LNCaP clone FGC (cell line): ENCODE measurements around the gene RHOT2.

ENCODE experiments used
- DNase-seq: peaks from one replicate; pipeline ENCODE4 v3.0.0-alpha.2; 2011; ENCODE audit warnings: low read depth
- H3K4me3 ChIP-seq: 2 replicates; pipeline ENCODE4 v1.5.1; 2011; ENCODE audit warnings: mild to moderate bottlenecking, low read depth, low read length, control low read depth
- TF ChIP-seq, protein P1 (sequence below): IDR thresholded peaks from 2 replicates; pipeline ENCODE4 v1.5.1; 2012; ENCODE audit warnings: mild to moderate bottlenecking; ENCODE audit not compliant: control insufficient read depth, insufficient read depth; ENCODE audit errors: extremely low read depth

Gene RHOT2

DNA sequence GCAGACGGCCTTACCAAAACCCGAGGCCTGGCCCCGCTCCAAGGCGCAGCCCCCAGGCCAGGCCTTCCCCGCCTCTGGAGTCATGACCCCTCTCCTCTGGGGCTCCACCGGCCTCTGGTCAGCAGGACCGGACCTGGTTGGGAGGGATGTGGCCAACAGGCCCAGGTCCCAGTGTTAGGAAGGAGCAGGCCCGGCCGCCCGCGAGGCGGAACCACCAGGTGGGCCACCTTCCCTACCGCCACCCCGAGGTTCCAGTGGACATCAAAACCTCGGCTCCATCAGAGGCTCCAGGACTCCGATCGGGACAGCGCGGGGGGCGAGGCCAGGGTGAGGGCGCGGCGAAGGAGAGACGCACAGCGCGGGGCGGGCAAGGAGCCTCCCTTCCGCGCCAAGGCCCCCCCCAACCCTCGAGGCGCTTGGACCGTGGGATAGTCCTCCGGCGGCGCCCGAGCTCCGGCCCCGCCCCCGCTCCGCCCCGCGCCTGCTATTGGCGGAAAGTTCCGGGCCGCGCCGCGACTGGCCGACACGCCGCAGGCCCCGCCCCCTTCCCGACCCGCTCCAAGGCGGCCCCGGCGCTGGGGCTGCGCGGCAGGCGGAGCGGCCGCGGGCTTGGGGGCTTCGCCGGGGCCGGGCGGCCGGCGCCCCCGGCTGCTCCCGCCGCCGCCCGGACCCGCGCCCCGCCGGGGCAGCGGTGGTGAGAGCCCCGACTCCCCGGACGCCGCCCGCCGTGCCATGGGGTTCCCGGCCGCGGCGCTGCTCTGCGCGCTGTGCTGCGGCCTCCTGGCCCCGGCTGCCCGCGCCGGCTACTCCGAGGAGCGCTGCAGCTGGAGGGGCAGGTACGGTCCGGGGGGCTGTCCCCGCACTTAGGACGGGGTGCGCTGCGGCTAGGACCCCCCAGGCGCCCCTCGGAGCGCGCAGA, 46.9 kb downstream of the RHOT2 start, which contains the start of gene METRN:
Gene METRN, plus strand, starts transcription at position 561 of the 919 bp plus-strand sequence. Its CDS starts 172 bp downstream, at position 733.
- DNase-seq = no peak
- TF ChIP-seq, protein P1, sequence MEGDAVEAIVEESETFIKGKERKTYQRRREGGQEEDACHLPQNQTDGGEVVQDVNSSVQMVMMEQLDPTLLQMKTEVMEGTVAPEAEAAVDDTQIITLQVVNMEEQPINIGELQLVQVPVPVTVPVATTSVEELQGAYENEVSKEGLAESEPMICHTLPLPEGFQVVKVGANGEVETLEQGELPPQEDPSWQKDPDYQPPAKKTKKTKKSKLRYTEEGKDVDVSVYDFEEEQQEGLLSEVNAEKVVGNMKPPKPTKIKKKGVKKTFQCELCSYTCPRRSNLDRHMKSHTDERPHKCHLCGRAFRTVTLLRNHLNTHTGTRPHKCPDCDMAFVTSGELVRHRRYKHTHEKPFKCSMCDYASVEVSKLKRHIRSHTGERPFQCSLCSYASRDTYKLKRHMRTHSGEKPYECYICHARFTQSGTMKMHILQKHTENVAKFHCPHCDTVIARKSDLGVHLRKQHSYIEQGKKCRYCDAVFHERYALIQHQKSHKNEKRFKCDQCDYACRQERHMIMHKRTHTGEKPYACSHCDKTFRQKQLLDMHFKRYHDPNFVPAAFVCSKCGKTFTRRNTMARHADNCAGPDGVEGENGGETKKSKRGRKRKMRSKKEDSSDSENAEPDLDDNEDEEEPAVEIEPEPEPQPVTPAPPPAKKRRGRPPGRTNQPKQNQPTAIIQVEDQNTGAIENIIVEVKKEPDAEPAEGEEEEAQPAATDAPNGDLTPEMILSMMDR = no peak
- peak within 1 kb of the TSS; percentile 69 for H3K4me3 ChIP-seq

DNA sequence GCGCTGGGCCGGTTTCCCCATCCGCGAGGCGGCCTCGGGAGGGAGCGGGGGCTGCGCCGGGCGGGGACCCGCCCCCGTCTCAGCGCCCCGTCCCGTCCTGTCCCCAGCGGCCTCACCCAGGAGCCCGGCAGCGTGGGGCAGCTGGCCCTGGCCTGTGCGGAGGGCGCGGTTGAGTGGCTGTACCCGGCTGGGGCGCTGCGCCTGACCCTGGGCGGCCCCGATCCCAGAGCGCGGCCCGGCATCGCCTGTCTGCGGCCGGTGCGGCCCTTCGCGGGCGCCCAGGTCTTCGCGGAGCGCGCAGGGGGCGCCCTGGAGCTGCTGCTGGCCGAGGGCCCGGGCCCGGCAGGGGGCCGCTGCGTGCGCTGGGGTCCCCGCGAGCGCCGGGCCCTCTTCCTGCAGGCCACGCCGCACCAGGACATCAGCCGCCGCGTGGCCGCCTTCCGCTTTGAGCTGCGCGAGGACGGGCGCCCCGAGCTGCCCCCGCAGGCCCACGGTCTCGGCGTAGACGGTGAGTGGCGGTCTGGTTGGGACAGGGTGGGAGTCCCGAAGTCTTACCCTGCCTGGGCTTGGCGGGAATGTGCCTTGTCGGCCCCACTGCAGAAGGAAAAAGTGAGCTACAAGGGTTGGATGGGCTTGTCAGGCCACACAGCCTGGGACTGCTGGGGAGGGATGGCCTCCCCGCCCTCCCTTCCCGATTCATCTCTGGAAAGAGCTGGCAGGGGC, 47.7 kb downstream of the RHOT2 start:
- no peak for DNase-seq

DNA sequence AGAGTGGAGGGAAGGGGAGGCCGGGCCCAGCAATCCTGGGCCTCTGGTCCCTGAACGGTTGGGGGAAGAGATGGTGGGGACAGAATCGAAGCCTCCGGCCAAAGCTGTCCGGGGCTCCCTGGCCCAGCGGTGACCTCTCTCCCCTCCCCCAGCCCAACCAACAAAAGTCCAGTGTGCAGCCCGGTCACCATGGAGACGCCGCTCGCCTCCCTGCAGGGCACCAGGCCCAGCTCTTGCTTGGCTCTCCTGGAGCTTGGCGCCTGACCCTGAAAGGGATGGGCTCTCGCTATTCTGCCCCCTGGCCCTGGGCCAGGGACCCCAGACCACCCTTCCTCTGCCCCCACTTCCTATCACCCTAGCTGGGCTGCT, 48.3 kb downstream of the RHOT2 start:
- TF ChIP-seq, protein P1 = no peak
- no peak for DNase-seq
- H3K4me3 ChIP-seq = peak overlapping the region; percentile 69

More for the DNA sequence above, 47.7 kb downstream of the RHOT2 start:
- peak overlapping the region; percentile 69 for H3K4me3 ChIP-seq
- TF ChIP-seq, protein P1 = peak; percentile 52

DNA sequence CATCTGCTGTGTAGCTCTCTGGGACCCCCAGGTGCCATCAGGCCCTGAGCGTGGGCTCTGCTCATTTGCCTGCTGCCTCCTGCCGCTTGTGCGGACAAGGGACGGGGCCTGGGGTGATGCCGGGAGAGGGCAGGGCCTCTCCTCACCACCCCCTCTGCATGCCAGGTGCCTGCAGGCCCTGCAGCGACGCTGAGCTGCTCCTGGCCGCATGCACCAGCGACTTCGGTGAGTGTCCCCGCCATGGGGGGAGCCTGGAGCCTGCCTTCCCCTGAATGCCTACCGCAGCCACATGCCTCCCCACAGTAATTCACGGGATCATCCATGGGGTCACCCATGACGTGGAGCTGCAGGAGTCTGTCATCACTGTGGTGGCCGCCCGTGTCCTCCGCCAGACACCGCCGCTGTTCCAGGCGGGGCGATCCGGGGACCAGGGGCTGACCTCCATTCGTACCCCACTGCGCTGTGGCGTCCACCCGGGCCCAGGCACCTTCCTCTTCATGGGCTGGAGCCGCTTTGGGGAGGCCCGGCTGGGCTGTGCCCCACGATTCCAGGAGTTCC, 48.9 kb downstream of the RHOT2 start:
- H3K4me3 ChIP-seq = peak overlapping the region; percentile 69

DNA sequence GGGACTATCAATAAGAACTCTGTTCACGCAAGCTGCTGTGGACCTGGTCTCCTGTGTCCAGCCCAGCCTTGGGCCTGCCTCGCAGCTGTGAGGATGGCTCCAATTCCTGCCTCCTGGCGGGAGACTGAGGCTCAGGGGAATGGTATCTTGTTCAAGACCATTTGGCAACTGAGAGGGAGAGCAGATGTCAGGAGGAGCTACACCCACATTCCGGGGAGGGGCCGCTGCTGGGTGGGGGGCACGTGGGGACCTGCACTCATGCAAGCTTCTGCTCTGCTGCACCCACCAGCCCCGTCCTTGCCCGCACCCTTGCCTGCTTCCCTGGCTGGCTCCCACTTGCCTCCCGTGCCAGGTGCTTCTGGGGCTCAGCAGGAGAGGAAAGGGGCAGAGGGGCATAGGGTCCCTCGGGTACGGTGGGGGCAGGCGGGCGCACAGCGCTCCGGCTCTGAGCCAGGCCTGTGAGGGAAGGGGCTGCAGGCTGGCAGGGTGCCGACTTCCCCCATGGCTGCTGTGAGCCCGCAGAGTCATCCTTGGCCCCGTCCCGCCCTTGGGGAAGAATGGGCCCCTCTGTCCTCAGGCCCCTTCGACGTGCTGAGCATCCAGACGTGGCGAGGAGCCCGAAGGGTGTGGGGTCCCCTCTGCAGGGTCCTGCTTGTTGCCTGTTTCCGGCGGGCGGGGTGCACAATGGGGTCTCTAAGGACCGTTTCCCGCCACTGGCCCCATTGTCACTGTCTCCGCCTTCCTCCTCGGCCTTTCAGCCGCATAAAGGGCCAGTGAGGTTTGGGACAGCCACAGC, 49.7 kb downstream of the RHOT2 start:
- no peak for DNase-seq
- H3K4me3 ChIP-seq = no peak overlapping the region
- TF ChIP-seq, protein P1 = no peak

More for the DNA sequence above, 48.9 kb downstream of the RHOT2 start:
- TF ChIP-seq, protein P1 = no peak
- no peak for DNase-seq

DNA sequence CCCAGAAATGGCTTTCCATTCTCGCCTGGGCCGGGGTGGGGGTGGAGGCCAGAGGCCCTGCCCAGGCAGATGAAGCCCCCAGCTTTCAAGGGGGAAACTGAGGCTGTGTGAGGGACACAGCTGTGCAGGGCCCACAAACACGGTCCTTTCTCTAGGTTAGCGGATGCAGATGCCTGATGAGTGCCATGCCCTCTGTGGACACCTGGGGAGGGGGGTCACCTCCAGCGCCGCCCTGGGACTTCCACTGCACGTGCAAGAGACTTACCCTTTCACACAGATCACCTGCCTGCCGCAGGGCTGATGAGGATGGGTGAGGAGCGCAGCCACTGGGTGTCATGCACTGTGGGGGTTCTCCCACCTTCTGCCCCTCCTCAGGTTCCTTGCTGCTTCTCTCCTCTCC, 50.5 kb downstream of the RHOT2 start:
- H3K4me3 ChIP-seq = no peak overlapping the region
- TF ChIP-seq, protein P1 = no peak
- DNase-seq = no peak
